Measurements from ENCODE around the gene CACNA1I.

The CACNA1I gene

DNA sequence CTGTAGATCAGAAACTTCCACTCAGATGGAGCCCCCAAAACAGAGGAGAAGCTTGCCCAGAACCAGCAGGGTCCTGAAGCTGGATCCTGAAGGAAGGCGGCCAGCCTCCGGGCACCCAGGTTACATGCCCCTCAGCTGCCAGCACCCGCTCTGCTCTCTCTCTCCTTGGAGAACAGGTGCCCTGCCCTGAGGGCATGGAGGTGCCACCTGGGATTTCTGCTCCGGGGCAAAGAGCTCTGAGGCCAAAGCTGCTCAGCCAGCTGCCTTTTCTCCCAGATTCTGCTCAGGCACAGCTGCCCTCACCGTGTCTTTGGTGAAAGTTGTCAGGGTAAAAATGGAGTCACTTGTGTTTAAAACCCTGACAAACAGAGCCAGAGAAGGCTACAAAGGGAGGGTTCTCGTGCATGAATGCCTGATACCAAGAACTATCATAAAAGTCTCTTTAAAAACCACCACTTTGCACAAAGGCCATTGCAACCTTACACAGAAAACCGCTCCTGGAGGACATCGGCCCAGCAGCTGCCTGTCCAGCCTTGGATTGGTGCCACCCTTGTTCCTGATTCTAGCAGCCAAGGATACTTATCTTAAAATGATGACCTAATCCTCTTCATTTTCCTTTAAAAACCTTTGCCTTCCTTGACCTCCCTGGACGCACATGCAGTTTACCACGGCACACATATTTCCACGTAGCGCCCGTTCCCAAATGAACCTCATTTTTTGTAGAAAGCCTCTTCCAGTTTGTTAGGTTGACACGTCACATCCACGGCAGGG, 140.0 kb downstream of the CACNA1I start:
- TF ChIP-seq, protein P1, sequence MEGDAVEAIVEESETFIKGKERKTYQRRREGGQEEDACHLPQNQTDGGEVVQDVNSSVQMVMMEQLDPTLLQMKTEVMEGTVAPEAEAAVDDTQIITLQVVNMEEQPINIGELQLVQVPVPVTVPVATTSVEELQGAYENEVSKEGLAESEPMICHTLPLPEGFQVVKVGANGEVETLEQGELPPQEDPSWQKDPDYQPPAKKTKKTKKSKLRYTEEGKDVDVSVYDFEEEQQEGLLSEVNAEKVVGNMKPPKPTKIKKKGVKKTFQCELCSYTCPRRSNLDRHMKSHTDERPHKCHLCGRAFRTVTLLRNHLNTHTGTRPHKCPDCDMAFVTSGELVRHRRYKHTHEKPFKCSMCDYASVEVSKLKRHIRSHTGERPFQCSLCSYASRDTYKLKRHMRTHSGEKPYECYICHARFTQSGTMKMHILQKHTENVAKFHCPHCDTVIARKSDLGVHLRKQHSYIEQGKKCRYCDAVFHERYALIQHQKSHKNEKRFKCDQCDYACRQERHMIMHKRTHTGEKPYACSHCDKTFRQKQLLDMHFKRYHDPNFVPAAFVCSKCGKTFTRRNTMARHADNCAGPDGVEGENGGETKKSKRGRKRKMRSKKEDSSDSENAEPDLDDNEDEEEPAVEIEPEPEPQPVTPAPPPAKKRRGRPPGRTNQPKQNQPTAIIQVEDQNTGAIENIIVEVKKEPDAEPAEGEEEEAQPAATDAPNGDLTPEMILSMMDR (IDR thresholded peaks at IDR 0.05; ENCODE audit: insufficient read depth, missing control alignments) = no peak
- FAIRE-seq (no peak), DNase-seq (ENCODE audit: insufficient read length, low spot score) (no peak)

- no peak for FAIRE-seq
- TF ChIP-seq, protein P1 (IDR thresholded peaks at IDR 0.05; ENCODE audit: insufficient read depth, missing control alignments) = no peak
- no peak for DNase-seq (ENCODE audit: insufficient read length, low spot score)
Measured at GRCh38 chr22:39712081-39712480, 141.5 kb downstream of the CACNA1I start.

- TF ChIP-seq, protein P1 (IDR thresholded peaks at IDR 0.05; ENCODE audit: insufficient read depth, missing control alignments) = no peak
- DNase-seq (ENCODE audit: insufficient read length, low spot score) (no peak), FAIRE-seq (no peak)
Measured at GRCh38 chr22:39712751-39713525, 142.4 kb downstream of the CACNA1I start.

GRCh38 chr22:39713799-39714290, 143.3 kb downstream of the CACNA1I start:
- FAIRE-seq (no peak), DNase-seq (ENCODE audit: insufficient read length, low spot score) (no peak)
- TF ChIP-seq, protein P1 (IDR thresholded peaks at IDR 0.05; ENCODE audit: insufficient read depth, missing control alignments) = no peak

DNA sequence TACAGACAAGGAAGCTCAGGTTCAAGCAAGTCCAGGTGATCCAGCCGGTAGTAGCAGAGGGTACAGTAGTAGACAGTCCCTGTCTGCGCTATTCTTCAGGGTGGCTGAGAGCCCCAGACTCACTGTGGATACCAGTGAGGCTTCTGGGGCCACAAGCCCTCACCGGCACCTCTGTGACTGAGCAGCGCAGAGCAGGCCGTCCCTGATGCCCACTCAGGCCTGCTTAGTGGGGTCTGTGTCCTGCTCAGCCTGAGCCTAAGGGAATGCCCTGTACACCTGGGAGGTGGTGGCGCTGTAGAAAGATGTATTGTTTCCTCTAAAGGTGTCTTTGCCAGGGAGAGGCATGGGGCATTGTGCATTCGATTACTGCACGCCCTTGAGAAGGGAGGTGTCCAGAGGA, 143.8 kb downstream of the CACNA1I start:
- TF ChIP-seq, protein P1 (IDR thresholded peaks at IDR 0.05; ENCODE audit: insufficient read depth, missing control alignments) = no peak
- no peak for DNase-seq (ENCODE audit: insufficient read length, low spot score)
- no peak for FAIRE-seq

- TF ChIP-seq, protein P1 (IDR thresholded peaks at IDR 0.05; ENCODE audit: insufficient read depth, missing control alignments) = no peak
- FAIRE-seq = no peak
- no peak for DNase-seq (ENCODE audit: insufficient read length, low spot score)
Measured at GRCh38 chr22:39715778-39716495, 145.4 kb downstream of the CACNA1I start.

Measured in D721Med (cell line).